K562 (cell line): ENCODE data around the gene NMT2. TPM values are rescaled to one million over a fixed set of nuclear protein-coding genes. Genes with fewer than 3 reads are reported as not detected.

Experiments used
- BRD4 ChIP-seq: fragments of 200-600 bp; sonication (generic); IDR thresholded peaks from 2 replicates; pipeline ENCODE4 v1.6.1; 2017; ENCODE audit warnings: inconsistent platforms
- CTBP1 ChIP-seq: fragments of 450-650 bp; IDR thresholded peaks from 2 replicates; pipeline ENCODE4 v1.6.1; 2016; ENCODE audit warnings: borderline replicate concordance
- ETV5 ChIP-seq: sonication (generic); formaldehyde crosslinking; IDR thresholded peaks from 2 replicates; pipeline ENCODE4 v1.4.0; 2020; ENCODE audit warnings: low read depth, mild to moderate bottlenecking, missing genetic modification reagents
- FOXJ2 ChIP-seq: fragments of 200-800 bp; sonication (Bioruptor generic); IDR thresholded peaks from 2 replicates; pipeline ENCODE4 v1.6.1; 2016; ENCODE audit warnings: missing genetic modification characterization, missing compliant biosample characterization
- FOXP1 ChIP-seq: sonication (generic); formaldehyde crosslinking; IDR thresholded peaks from 2 replicates; pipeline ENCODE4 v1.8.0; 2022; ENCODE audit warnings: mild to moderate bottlenecking, missing genetic modification reagents
- HCFC1 ChIP-seq: IDR thresholded peaks from 2 replicates; pipeline ENCODE4 v1.6.1; 2012; ENCODE audit warnings: low read depth, low read length, improper control_type of control experiment
- MAZ ChIP-seq, 2 experiments: fragments of 450-650 bp in 1 of 2; sonication (generic) in 1 of 2; formaldehyde crosslinking; IDR thresholded peaks in 1 of 2; conservative IDR thresholded peaks in 1 of 2; 2 replicates each; pipeline versions ENCODE4 v1.4.0 to v1.5.0; 2020; ENCODE audit warnings: mild to moderate bottlenecking in 1 of 2, missing genetic modification reagents in 1 of 2
- MED1 ChIP-seq: sonication (generic); formaldehyde crosslinking; IDR thresholded peaks from 2 replicates; pipeline ENCODE4 v1.8.1; 2023; ENCODE audit warnings: missing genetic modification reagents, borderline replicate concordance
- MYC ChIP-seq, 2 experiments: fragments of 250-450 bp in 1 of 2; sonication (Bioruptor Pico) in 1 of 2; IDR thresholded peaks; 2 replicates each; pipeline versions ENCODE4 v1.5.1 to v1.6.1; 2012 to 2021; ENCODE audit warnings: low read depth in 2 of 2, borderline replicate concordance in 1 of 2, improper control_type of control experiment in 1 of 2, low read length in 1 of 2, mild to moderate bottlenecking in 1 of 2, moderate library complexity in 1 of 2
- RBM22 ChIP-seq: fragments of 200-400 bp; formaldehyde crosslinking; IDR thresholded peaks from 2 replicates; pipeline ENCODE4 v1.6.1; 2018; ENCODE audit warnings: low read length, low read depth; ENCODE audit not compliant: poor library complexity, severe bottlenecking
- SAP30 ChIP-seq: fragments of 200-600 bp; sonication (generic); IDR thresholded peaks from 2 replicates; pipeline ENCODE4 v1.6.1; 2012; ENCODE audit warnings: borderline replicate concordance, low read depth, mild to moderate bottlenecking, moderate library complexity, low read length, control low read depth, inconsistent platforms; ENCODE audit not compliant: insufficient read depth, poor library complexity, severe bottlenecking
- TEAD1 ChIP-seq, 2 experiments: fragments of 450-650 bp in 1 of 2; sonication (generic) in 1 of 2; formaldehyde crosslinking; IDR thresholded peaks; 2 replicates each; pipeline versions ENCODE4 v1.4.0 to v1.8.0; 2020 to 2022; ENCODE audit warnings: mild to moderate bottlenecking in 2 of 2, missing genetic modification reagents in 1 of 2
- polyA plus RNA-seq, 8 experiments: library from polyadenylated mRNA; depleted of rRNA in 4 of 8; stranded (reverse) in 5 of 8; unstranded in 3 of 8; fragments of >200 nt; fragmentation: Nextera tagmentation in 2 of 8; fragmentation: Illumina TruSeq in 1 of 8; extraction: Ambion mirVana in 2 of 8; extraction: Trizol in 1 of 8; gene quantifications; 2 replicates each; pipeline versions ENCODE4 v1.2.1 to v1.2.3, GENCODE V29; 2011 to 2014; ENCODE audit warnings: inconsistent platforms in 1 of 8, missing spikeins in 1 of 8
- total RNA-seq, 7 experiments: library from RNA; depleted of rRNA in 6 of 7; stranded (reverse); fragments of >200 nt in 6 of 7; fragmentation: Illumina TruSeq in 2 of 7; extraction: Trizol in 2 of 7; gene quantifications; 2 replicates each; pipeline versions ENCODE4 v1.2.1 to v1.2.3, GENCODE V29; 2011 to 2021; ENCODE audit warnings: low replicate concordance in 1 of 7
- TF ChIP-seq, protein P1 (sequence below): sonication (generic); formaldehyde crosslinking; IDR thresholded peaks from 2 replicates; pipeline ENCODE4 v1.9.0; 2022; ENCODE audit warnings: mild to moderate bottlenecking, missing genetic modification reagents
- TF ChIP-seq, protein P2 (sequence below), 2 experiments: fragments of 450-650 bp in 1 of 2; sonication (generic) in 1 of 2; formaldehyde crosslinking in 1 of 2; IDR thresholded peaks; 2 replicates each; pipeline versions ENCODE4 v1.7.1 to v1.9.0; 2016 to 2022; ENCODE audit warnings: inconsistent platforms in 1 of 2, mild to moderate bottlenecking in 1 of 2, missing genetic modification reagents in 1 of 2

Gene NMT2
- total and polyA plus RNA-seq, 9 of the 15 experiments (the other 6 are each of a cell fraction or from before 2014, with no cell fraction given) = 5.2 to 15.9 (median 10.8) TPM

DNA sequence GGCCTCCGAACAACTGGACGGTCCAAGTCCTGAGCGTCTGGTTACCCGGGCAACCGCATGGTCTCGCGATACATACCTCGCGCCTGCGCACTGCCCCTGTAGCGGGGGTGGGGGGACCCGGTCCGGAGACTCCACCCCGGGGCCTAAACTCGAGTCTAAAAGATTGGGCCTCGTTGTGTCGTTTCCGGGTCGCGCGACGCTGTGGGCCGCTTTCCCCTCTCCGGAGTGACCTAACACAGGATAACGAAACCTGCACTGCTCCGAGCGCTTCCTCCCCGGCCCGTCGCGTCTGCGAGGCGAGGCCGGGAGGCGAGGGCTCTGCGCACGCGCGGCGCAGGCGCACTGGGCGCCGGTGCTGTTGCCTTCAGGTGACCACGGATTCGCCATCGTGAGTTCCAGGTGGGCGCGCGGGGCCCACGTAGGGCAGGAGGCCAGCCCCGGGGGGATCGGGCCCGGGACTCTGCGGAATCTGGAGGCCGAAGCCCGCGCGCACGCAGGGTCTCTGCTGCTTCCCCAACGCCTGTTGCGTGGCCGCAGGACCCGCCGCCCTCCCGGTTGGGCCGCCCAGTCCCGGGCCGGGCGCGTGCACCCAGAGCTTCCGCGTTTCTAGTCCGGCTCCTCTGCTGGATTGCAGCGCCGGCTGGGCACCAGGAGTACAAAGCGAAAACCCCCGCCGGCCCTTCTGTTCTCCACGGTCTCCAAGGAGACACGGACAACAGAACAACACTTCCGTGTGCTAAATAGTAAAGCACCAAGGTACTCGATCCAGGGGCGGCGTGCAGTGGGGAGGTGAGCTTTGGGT lies 71.3 kb downstream of the NMT2 start, which contains the start of gene RPP38 (continued):
- peak; percentile 45 for TF ChIP-seq SAP30
- peak; percentile 57 for TF ChIP-seq HCFC1
- peak; percentile 94 for TF ChIP-seq FOXP1 (CRISPR knock-in tag)
- peak; percentile 72 for TF ChIP-seq CTBP1
- TF ChIP-seq, protein P1, sequence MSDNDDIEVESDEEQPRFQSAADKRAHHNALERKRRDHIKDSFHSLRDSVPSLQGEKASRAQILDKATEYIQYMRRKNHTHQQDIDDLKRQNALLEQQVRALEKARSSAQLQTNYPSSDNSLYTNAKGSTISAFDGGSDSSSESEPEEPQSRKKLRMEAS (CRISPR knock-in tag) = peak; percentile 81
- TF ChIP-seq MAZ (CRISPR knock-in tag; conservative IDR thresholded peaks at IDR 0.05 in 1 of 2, IDR thresholded peaks at IDR 0.05 in 1 of 2) = peak; percentile 82 to 83
- 0 out of 4 replicates have a peak, but pooled peaks of 1 of the 2 experiments have one; percentile 17 for TF ChIP-seq TEAD1 (CRISPR knock-in tag; IDR thresholded peaks at IDR 0.05)
- TF ChIP-seq FOXJ2 (tag) = peak; percentile 83
- 0 out of 2 replicates have a peak, but pooled peaks have one; percentile 36 for TF ChIP-seq BRD4
- TF ChIP-seq, protein P2, sequence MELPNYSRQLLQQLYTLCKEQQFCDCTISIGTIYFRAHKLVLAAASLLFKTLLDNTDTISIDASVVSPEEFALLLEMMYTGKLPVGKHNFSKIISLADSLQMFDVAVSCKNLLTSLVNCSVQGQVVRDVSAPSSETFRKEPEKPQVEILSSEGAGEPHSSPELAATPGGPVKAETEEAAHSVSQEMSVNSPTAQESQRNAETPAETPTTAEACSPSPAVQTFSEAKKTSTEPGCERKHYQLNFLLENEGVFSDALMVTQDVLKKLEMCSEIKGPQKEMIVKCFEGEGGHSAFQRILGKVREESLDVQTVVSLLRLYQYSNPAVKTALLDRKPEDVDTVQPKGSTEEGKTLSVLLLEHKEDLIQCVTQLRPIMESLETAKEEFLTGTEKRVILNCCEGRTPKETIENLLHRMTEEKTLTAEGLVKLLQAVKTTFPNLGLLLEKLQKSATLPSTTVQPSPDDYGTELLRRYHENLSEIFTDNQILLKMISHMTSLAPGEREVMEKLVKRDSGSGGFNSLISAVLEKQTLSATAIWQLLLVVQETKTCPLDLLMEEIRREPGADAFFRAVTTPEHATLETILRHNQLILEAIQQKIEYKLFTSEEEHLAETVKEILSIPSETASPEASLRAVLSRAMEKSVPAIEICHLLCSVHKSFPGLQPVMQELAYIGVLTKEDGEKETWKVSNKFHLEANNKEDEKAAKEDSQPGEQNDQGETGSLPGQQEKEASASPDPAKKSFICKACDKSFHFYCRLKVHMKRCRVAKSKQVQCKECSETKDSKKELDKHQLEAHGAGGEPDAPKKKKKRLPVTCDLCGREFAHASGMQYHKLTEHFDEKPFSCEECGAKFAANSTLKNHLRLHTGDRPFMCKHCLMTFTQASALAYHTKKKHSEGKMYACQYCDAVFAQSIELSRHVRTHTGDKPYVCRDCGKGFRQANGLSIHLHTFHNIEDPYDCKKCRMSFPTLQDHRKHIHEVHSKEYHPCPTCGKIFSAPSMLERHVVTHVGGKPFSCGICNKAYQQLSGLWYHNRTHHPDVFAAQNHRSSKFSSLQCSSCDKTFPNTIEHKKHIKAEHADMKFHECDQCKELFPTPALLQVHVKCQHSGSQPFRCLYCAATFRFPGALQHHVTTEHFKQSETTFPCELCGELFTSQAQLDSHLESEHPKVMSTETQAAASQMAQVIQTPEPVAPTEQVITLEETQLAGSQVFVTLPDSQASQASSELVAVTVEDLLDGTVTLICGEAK (IDR thresholded peaks at IDR 0.05) = peak; percentile 60; the same call in 1 of the 2 replicates
- TF ChIP-seq, protein P2 (CRISPR knock-in tag; IDR thresholded peaks at IDR 0.05) = no peak
- peak; percentile 90 for TF ChIP-seq MYC (IDR thresholded peaks at IDR 0.05; ENCODE audit: low read depth, low read length)
- TF ChIP-seq MYC (CRISPR knock-in tag; IDR thresholded peaks at IDR 0.05; ENCODE audit: borderline replicate concordance, low read depth) = no peak; the same call in 1 of the 2 replicates
- no peak for TF ChIP-seq MED1 (CRISPR knock-in tag)
- peak; percentile 73 for TF ChIP-seq ETV5 (CRISPR knock-in tag)
- peak; percentile 59 for TF ChIP-seq RBM22
